ENCODE measurements around the gene OR2L13. TPM values are rescaled to one million over a fixed set of nuclear protein-coding genes. Genes with fewer than 3 reads are reported as not detected.

Gene OR2L13
- total RNA-seq, 1 experiment from 2014 or later = not detected

GRCh38 chr1:248136811-248137210 is 41.8 kb downstream of the OR2L13 start:
- no peak overlapping the region for H3K4me2 ChIP-seq (ENCODE audit: insufficient read depth, insufficient read length, low read length)
- no peak overlapping the region for H3K14ac ChIP-seq (ENCODE audit: insufficient read depth, low read length)
- H3K36me3 Mint-ChIP-seq (ENCODE audit: insufficient read depth in 1 of 3, low read depth in 3 of 3) = peaks cover 0 to 23% (median 4%) of the 10 kb centered on the region in 3 experiments; a peak in 4 of 7 replicates
- H3K4me1 Mint-ChIP-seq = no peaks in the 10 kb centered on the region
- H2BK20ac ChIP-seq (ENCODE audit: low read depth, low read length, poor library complexity, severe bottlenecking) = no peak overlapping the region
- no peaks in the 10 kb centered on the region for H3K23me2 ChIP-seq (ENCODE audit: insufficient read length, low read depth, low read length, poor library complexity, severe bottlenecking)
- no peaks in the 10 kb centered on the region for H3K27me3 ChIP-seq (ENCODE audit: insufficient read depth, low read length)
- H3K9me3 ChIP-seq (ENCODE audit: control insufficient read depth, low read depth, low read length) = peaks cover 60% of the 10 kb centered on the region
- no peak overlapping the region for H3K27ac Mint-ChIP-seq
- no peak overlapping the region for H2BK5ac ChIP-seq (ENCODE audit: insufficient read length, low read length)
- H4K5ac ChIP-seq (ENCODE audit: insufficient read length, low read depth, low read length) = no peak overlapping the region
- no peak overlapping the region for H2BK120ac ChIP-seq (ENCODE audit: low read depth, low read length, poor library complexity, severe bottlenecking)
- H3K4ac ChIP-seq (ENCODE audit: low read depth, low read length) = no peak overlapping the region
- H3K79me1 ChIP-seq (ENCODE audit: insufficient read depth, low read depth, low read length, poor library complexity, severe bottlenecking) = no peaks in the 10 kb centered on the region
- no peak overlapping the region for H2AK5ac ChIP-seq (ENCODE audit: insufficient read length, low read length)
- H3K27me3 Mint-ChIP-seq (ENCODE audit: low read depth) = no peaks in the 10 kb centered on the region
- no peak overlapping the region for H3K27ac ChIP-seq (ENCODE audit: insufficient read length, low read depth, low read length)
- no peak overlapping the region for H2AFZ ChIP-seq (ENCODE audit: low read length)
- no peak overlapping the region for H3K4me3 Mint-ChIP-seq
- H4K8ac ChIP-seq (replicated peaks; ENCODE audit: insufficient read length, low read depth, low read length) = no peak overlapping the region
- H3K56ac ChIP-seq (ENCODE audit: insufficient read length, low read depth, low read length) = no peak overlapping the region
- H4K91ac ChIP-seq (ENCODE audit: insufficient read length, low read depth, low read length) = no peak overlapping the region
- no peak overlapping the region for H3K9ac ChIP-seq (ENCODE audit: extremely low read depth, insufficient read length, low read length)
- no peak overlapping the region for H3K18ac ChIP-seq (ENCODE audit: insufficient read length, low read depth, low read length)
- no peaks in the 10 kb centered on the region for H3K4me1 ChIP-seq (ENCODE audit: insufficient read depth, low read length)
- H3K79me2 ChIP-seq (ENCODE audit: insufficient read depth, low read length) = no peaks in the 10 kb centered on the region
- TF ChIP-seq, protein P1, sequence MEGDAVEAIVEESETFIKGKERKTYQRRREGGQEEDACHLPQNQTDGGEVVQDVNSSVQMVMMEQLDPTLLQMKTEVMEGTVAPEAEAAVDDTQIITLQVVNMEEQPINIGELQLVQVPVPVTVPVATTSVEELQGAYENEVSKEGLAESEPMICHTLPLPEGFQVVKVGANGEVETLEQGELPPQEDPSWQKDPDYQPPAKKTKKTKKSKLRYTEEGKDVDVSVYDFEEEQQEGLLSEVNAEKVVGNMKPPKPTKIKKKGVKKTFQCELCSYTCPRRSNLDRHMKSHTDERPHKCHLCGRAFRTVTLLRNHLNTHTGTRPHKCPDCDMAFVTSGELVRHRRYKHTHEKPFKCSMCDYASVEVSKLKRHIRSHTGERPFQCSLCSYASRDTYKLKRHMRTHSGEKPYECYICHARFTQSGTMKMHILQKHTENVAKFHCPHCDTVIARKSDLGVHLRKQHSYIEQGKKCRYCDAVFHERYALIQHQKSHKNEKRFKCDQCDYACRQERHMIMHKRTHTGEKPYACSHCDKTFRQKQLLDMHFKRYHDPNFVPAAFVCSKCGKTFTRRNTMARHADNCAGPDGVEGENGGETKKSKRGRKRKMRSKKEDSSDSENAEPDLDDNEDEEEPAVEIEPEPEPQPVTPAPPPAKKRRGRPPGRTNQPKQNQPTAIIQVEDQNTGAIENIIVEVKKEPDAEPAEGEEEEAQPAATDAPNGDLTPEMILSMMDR (conservative IDR thresholded peaks at IDR 0.05) = no peak
- no peaks in the 10 kb centered on the region for H4K20me1 ChIP-seq (ENCODE audit: control insufficient read depth, insufficient read depth, insufficient read length)
- H2BK12ac ChIP-seq (ENCODE audit: insufficient read length, low read depth, low read length) = no peak overlapping the region
- H3K9me3 Mint-ChIP-seq = peaks cover 84 to 92% of the 10 kb centered on the region in 2 experiments
- H3T11ph ChIP-seq (ENCODE audit: low read length) = no peak overlapping the region
- no CpG with 5 or more reads among the region's 21 CpGs for WGBS (ENCODE audit: extremely low coverage, insufficient read length, low lambda C conversion rate)
- no peak for DNase-seq
- no peak overlapping the region for H3K23ac ChIP-seq (ENCODE audit: insufficient read length, low read depth, low read length)
- H2BK15ac ChIP-seq (ENCODE audit: low read depth, low read length) = no peak overlapping the region
